ENCODE data around the gene ZNF331. TPM values are rescaled to one million over a fixed set of nuclear protein-coding genes. Genes with fewer than 3 reads are reported as not detected.

The ZNF331 gene
- total and polyA plus RNA-seq, 2 donors, result 19.1 to 24.7 TPM

DNA sequence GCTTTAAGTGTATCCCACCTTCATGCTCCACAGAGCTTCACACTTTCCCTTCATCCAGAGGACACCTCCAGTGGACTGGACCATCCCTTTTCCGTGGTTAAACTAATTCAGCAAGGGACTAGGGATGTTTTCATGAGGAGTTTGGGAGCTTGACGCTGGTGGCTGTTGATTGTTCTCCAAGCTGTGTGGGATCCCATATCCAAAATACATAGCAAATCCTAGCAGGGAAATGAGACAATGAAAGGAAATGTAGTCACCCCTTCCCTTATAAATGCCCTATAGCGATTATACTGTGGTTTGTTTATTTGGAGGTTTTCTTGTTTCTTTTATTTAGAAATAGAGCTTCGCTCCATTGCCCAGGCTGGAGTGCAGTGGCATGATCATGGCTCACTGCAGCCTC, 62.3 kb downstream of the ZNF331 start:
- no peak for DNase-seq (ENCODE audit: extremely low spot score)
- Histone ChIP-seq H3K4me3 (ENCODE audit: low read depth, low read length) (no peak overlapping the region), H3K36me3 (ENCODE audit: insufficient read depth) (no peaks in the 10 kb centered on the region), H3K27ac (ENCODE audit: low read depth) (no peak overlapping the region), H3K4me1 (ENCODE audit: insufficient read depth) (no peaks in the 10 kb centered on the region)
- WGBS, result 78% methylated on average over 4 of the region's 4 CpGs

DNA sequence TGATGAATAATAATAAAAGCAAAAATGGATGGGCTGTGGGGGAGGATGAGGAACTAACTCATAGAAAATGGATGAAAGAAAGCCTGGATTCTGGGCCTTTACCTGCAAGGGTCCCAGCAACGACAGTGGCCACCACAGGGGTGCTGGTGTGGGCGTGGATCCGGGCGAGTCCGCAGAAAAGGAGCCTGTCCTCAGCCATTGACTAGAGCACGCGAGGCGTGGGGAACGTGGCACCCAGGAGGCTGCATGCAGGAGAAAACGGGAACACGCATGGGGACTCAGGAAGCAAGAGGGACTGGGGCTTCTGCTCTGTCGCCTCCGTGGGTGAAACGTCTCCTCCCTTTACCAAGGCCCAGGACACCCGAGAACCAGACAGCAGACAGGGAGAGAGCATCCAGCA, 68.1 kb downstream of the ZNF331 start:
- Histone ChIP-seq H3K36me3 (ENCODE audit: insufficient read depth) (no peaks in the 10 kb centered on the region), H3K4me3 (ENCODE audit: low read depth, low read length) (no peak overlapping the region), H3K4me1 (ENCODE audit: insufficient read depth) (no peaks in the 10 kb centered on the region), H3K27ac (ENCODE audit: low read depth) (no peak overlapping the region)
- DNase-seq (ENCODE audit: extremely low spot score), result no peak
- 85% methylated on average over 15 of the region's 15 CpGs for WGBS

DNA sequence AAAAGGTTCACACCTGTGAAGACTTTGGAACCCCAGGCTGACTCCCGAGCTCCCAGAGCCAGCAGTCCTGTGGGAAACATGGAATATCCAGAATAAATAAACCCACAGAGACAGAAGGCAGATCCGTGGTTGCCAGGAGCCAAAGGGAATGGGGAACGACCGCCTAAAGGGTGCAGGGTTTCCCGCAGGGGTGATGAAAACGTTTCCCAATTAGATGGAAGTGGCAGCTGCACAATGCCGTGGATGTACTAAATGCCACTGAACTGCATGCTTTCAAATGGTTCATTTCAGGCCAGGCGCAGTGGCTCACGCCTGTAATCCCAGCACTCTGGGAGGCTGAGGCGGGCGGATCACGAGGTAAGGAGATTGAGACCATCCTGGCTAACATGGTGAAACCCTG, 70.4 kb downstream of the ZNF331 start:
- DNase-seq (ENCODE audit: extremely low spot score), result no peak
- Histone ChIP-seq H3K27ac (ENCODE audit: low read depth) (no peak overlapping the region), H3K4me1 (ENCODE audit: insufficient read depth) (no peaks in the 10 kb centered on the region), H3K36me3 (ENCODE audit: insufficient read depth) (no peaks in the 10 kb centered on the region), H3K4me3 (ENCODE audit: low read depth, low read length) (no peak overlapping the region)
- 89% methylated on average over 12 of the region's 12 CpGs for WGBS

GRCh38 chr19:53612762-53613526, 75.0 kb downstream of the ZNF331 start:
- no peak for DNase-seq (ENCODE audit: extremely low spot score)
- Histone ChIP-seq H3K27ac (ENCODE audit: low read depth) (no peak overlapping the region), H3K4me1 (ENCODE audit: insufficient read depth) (no peaks in the 10 kb centered on the region), H3K36me3 (ENCODE audit: insufficient read depth) (no peaks in the 10 kb centered on the region), H3K4me3 (ENCODE audit: low read depth, low read length) (no peak overlapping the region)
- 42% methylated on average over 14 of the region's 14 CpGs for WGBS

DNA sequence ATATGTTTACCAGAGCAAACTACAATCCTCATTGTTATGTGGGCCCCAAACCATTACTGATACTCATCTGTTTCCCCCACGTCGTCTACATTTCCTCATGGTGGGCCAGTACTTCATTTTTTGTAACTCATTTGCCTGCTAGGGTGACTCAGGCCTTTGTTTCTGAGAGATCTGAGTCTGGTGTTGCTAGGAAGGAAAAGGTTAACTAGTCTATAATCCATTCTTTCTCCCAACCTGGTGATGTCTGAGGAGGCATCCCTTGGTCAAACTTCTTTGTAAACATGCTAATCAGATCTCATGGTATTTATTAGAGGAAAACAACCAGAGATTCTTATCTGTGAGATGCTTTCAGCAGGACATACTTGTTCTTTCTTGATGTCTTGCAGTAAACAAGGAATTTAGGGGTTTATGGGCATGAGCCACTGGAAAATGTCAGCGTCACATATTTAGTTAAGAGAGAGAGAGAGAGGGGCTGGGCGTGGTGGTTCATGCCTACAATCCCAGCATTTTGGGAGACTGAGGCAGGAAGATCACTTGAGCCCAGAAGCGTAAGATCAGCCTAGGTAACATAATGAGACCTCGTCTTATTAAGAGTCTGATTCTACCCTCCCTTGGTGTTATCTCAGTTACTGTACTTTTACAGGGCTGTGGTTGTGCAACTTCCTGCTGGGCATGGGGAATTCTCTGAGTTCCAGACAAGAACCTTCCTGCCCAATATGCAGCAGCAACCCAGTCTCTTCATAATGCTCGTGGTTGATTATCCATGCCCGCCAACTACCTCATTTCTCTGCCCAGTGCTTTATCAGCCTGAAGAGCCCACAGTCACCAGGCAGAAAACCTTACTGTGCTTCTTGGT, 84.2 kb downstream of the ZNF331 start:
- peak; percentile 59 for DNase-seq (ENCODE audit: extremely low spot score)
- Histone ChIP-seq H3K4me3 (ENCODE audit: low read depth, low read length) (no peak overlapping the region), H3K36me3 (ENCODE audit: insufficient read depth) (no peaks in the 10 kb centered on the region), H3K4me1 (ENCODE audit: insufficient read depth) (peaks cover 1% of the 10 kb centered on the region), H3K27ac (ENCODE audit: low read depth) (no peak overlapping the region)
- 28% methylated on average over 8 of the region's 8 CpGs for WGBS

DNA sequence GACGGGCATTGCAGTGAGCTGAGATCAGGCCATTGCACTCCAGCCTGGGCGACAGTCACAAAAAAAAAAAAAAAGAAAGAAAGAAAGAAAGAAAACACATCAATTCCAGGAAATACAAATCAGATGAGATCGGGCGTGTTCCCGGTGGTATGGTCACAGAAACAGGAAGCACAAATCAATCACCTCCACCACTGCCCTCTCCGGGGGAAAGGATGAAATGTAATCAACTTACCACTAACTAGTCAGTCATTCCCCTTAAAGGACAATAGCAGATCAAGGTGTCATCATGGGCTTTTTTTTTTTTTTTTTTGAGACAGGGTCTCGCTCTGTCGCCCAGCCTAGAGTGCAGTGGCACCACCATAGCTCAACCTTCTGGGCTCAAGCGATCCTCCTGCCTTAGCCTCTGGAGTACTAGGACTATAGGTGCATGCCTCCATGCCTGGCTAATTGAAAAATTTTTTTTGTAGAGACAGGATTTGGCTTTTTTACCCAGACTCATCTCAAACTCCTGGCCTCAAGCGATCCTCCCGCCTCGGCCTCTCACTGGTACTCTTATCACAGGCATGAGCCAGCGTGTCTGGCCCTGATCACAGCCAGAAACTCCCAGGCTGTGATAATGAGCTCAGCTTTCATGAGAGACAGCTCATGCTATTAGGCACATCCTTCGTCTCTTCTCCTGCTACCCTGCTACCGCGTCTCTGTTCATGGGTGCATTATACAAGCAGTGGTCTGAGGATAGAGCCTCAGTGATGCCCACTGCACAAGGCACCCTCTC, 87.0 kb downstream of the ZNF331 start:
- Histone ChIP-seq H3K4me1 (ENCODE audit: insufficient read depth) (peaks cover 1% of the 10 kb centered on the region), H3K27ac (ENCODE audit: low read depth) (no peak overlapping the region), H3K36me3 (ENCODE audit: insufficient read depth) (no peaks in the 10 kb centered on the region), H3K4me3 (ENCODE audit: low read depth, low read length) (no peak overlapping the region)
- no peak for DNase-seq (ENCODE audit: extremely low spot score)
- WGBS, result 65% methylated on average over 16 of the region's 16 CpGs

DNA sequence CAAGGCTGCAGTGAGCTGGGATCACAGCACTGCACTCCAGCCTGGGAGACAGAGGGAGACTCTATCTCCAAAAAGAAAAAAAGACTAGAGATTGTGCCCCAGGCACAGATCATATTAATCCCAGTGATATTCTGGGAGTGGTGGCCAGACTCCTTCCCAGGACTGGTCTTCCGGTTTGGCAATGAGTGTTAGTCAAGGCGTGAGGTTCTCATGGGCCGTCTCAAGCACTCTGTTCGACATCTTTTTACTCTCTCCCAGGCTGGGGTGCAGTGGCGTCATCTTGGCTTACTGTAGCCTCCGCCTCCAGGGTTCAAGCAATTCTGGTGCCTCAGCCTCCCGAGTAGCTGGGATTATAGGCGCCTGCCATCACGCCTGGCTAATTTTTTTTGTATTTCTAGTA, 88.5 kb downstream of the ZNF331 start:
- no peak for DNase-seq (ENCODE audit: extremely low spot score)
- Histone ChIP-seq H3K4me1 (ENCODE audit: insufficient read depth) (peaks cover 1% of the 10 kb centered on the region), H3K27ac (ENCODE audit: low read depth) (no peak overlapping the region), H3K36me3 (ENCODE audit: insufficient read depth) (no peaks in the 10 kb centered on the region), H3K4me3 (ENCODE audit: low read depth, low read length) (no peak overlapping the region)
- 49% methylated on average over 9 of the region's 9 CpGs for WGBS

DNA sequence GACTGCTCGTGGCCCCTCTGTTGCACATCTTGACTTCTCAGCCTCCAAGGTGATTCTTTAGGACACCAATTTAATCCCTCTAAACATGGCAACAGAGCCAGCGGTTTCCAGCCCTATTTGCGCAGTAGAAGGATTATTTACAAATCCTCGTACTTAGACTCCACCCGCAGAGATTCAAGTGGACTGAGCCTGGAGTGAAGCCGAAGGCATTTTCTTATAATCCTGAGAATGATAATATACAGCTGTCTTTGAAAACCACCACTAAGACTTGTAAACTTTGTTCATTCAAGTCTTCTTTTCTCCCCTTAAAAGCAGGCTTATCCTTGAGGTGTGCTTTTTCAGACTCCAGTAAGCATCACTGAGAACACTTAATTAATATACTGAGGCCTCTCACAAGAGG, 89.0 kb downstream of the ZNF331 start:
- H3K36me3 ChIP-seq (ENCODE audit: insufficient read depth), result no peaks in the 10 kb centered on the region
- DNase-seq (ENCODE audit: extremely low spot score), result no peak
- H3K27ac ChIP-seq (ENCODE audit: low read depth), result no peak overlapping the region
- 28% methylated on average over 6 of the region's 6 CpGs for WGBS
- no peaks in the 10 kb centered on the region for H3K4me1 ChIP-seq (ENCODE audit: insufficient read depth)
- no peak overlapping the region for H3K4me3 ChIP-seq (ENCODE audit: low read depth, low read length)

Other genes with a start within 250 kb of the ZNF331 start
- 17.8 TPM for gene ZNF845, start 204.4 kb upstream of the ZNF331 start, total RNA-seq
- gene ZNF845, start 204.4 kb upstream of the ZNF331 start, polyA plus RNA-seq, result 3.4 TPM
- 23.1 TPM for gene ZNF525, start 172.4 kb upstream of the ZNF331 start, total RNA-seq
- 4.6 TPM for gene ZNF525, start 172.4 kb upstream of the ZNF331 start, polyA plus RNA-seq
- gene ZNF765, start 143.0 kb upstream of the ZNF331 start, total RNA-seq, result 32.5 TPM
- gene ZNF765, start 143.0 kb upstream of the ZNF331 start, polyA plus RNA-seq, result 5.7 TPM
- gene ZNF761, start 106.2 kb upstream of the ZNF331 start, total RNA-seq, result 29.4 TPM
- gene ZNF761, start 106.2 kb upstream of the ZNF331 start, polyA plus RNA-seq, result 8.5 TPM
- gene ZNF813, start 70.4 kb upstream of the ZNF331 start, total RNA-seq, result 11.7 TPM
- gene ZNF813, start 70.4 kb upstream of the ZNF331 start, polyA plus RNA-seq, result 2.3 TPM
- gene DPRX, start 93.9 kb downstream of the ZNF331 start, total RNA-seq, result not detected
- gene DPRX, start 93.9 kb downstream of the ZNF331 start, polyA plus RNA-seq, result not detected